Natural killer cell (primary cell): Measurements from ENCODE around the gene STAU1. TPM values are rescaled to one million over a fixed set of nuclear protein-coding genes. Genes with fewer than 3 reads are reported as not detected.
"Not testable (repeated sequence)": the region's sequence is repeated elsewhere in the genome, so short reads cannot be mapped to it uniquely, and the experiment has no call there.

Experiments
- ATAC-seq, 3 donors: fragments of 150-1000 bp in 2 of 3; fragments of 200-7000 bp in 1 of 3; cut with Tn5 transposase; 1 replicate in 1 of 3; 2 replicates in 2 of 3; pipeline ENCODE4 v1.10.0; 2021; ENCODE audit warnings: mild to moderate bottlenecking in 2 of 3, moderate library complexity in 2 of 3
- DNase-seq, 2 donors: peaks; one replicate each; pipeline versions ENCODE4 v3.0.0 to v3.0.0-alpha.2; 2013 to 2021; ENCODE audit warnings: mixed read lengths in 1 of 2
- H3K27ac ChIP-seq: one replicate; pipeline ENCODE4 v1.5.1; 2013; ENCODE audit warnings: mild to moderate bottlenecking, low read length
- H3K27me3 ChIP-seq: one replicate; pipeline ENCODE4 v1.6.1; 2013; ENCODE audit warnings: low read length; ENCODE audit not compliant: control insufficient read depth, insufficient read depth
- H3K36me3 ChIP-seq: one replicate; pipeline ENCODE4 v1.6.1; 2013; ENCODE audit warnings: low read length; ENCODE audit not compliant: control insufficient read depth, insufficient read depth
- H3K4me1 ChIP-seq: one replicate; pipeline ENCODE4 v1.6.1; 2013; ENCODE audit warnings: low read length; ENCODE audit not compliant: control insufficient read depth, insufficient read depth
- H3K4me3 ChIP-seq: one replicate; pipeline ENCODE4 v1.5.1; 2013; ENCODE audit warnings: low read length
- H3K9me3 ChIP-seq: one replicate; pipeline ENCODE4 v1.6.1; 2013; ENCODE audit warnings: low read length; ENCODE audit not compliant: control insufficient read depth, insufficient read depth
- H3K27ac Mint-ChIP-seq, 2 donors: one replicate each; pipeline ENCODE4 v1.8.0; 2022; ENCODE audit warnings: mild to moderate bottlenecking in 2 of 2, mixed read lengths in 2 of 2, moderate library complexity in 1 of 2
- H3K27me3 Mint-ChIP-seq, 2 donors: one replicate each; pipeline ENCODE4 v1.8.0; 2022; ENCODE audit warnings: low read depth in 2 of 2, mixed read lengths in 2 of 2
- H3K36me3 Mint-ChIP-seq: one replicate; pipeline ENCODE4 v1.8.0; 2022; ENCODE audit warnings: mixed read lengths
- H3K4me1 Mint-ChIP-seq, 2 donors: one replicate each; pipeline ENCODE4 v1.8.0; 2022; ENCODE audit warnings: mixed read lengths in 2 of 2
- H3K4me3 Mint-ChIP-seq: one replicate; pipeline ENCODE4 v1.8.0; 2022; ENCODE audit warnings: mild to moderate bottlenecking, moderate library complexity, mixed read lengths
- H3K9me3 Mint-ChIP-seq, 2 donors: one replicate each; pipeline ENCODE4 v1.8.0; 2022; ENCODE audit warnings: mixed read lengths in 2 of 2
- CTCF ChIP-seq: fragments of 200-600 bp; IDR thresholded peaks from one replicate; pipeline ENCODE4 v1.8.0; 2022; ENCODE audit warnings: antibody characterized with exemption
- WGBS: methylation state at CpG from one replicate; pipeline ENCODE4 v1.1.7; 2013; ENCODE audit warnings: missing lambda C conversion rate; ENCODE audit not compliant: insufficient coverage; 5-methylcytosine and 5-hydroxymethylcytosine counted together
- intact Hi-C: fragments of 100-400 bp; cut with micrococcal nuclease; formaldehyde crosslinking; loops from one replicate; pipeline ENCODE4 v1.14.2; 2022
- total RNA-seq, 4 donors: library from RNA; stranded (reverse); fragments of 120-200 nt in 1 of 4; gene quantifications; one replicate each; pipeline versions ENCODE4 v1.2.3 to v1.2.4, GENCODE V29; 2013 to 2022

STAU1 gene
- total RNA-seq, 3 donors from 2014 or later (not counting 1 experiment from before 2014, with no cell fraction given): 47.3 to 54.9 (median 49.9) TPM

GRCh38 chr20:49172413-49172812 is 15.7 kb downstream of the STAU1 start:
- 24% methylated on average over 1 of the region's 1 CpG for WGBS
- Mint-ChIP-seq H3K27me3 (no peaks in the 10 kb centered on the region), H3K27ac (peak overlapping the region; percentile 10 to 29), H3K4me3 (no peak overlapping the region), H3K9me3 (no peaks in the 10 kb centered on the region), H3K36me3 (no peaks in the 10 kb centered on the region), H3K4me1 (peaks cover 18 to 20% of the 10 kb centered on the region in 2 donors)
- no peak for DNase-seq
- H3K4me1 ChIP-seq: no peaks in the 10 kb centered on the region
- H3K36me3 ChIP-seq: peaks cover 22% of the 10 kb centered on the region
- no peak for TF ChIP-seq CTCF
- H3K9me3 ChIP-seq: no peaks in the 10 kb centered on the region
- no peak for ATAC-seq
- intact Hi-C loops: no loop called here
- no peak overlapping the region for H3K4me3 ChIP-seq
- no peak overlapping the region for H3K27ac ChIP-seq
- no peaks in the 10 kb centered on the region for H3K27me3 ChIP-seq

- no peak for TF ChIP-seq CTCF
- no peaks in the 10 kb centered on the region for H3K4me1 ChIP-seq
- H3K27ac ChIP-seq: no peak overlapping the region
- peaks cover 22% of the 10 kb centered on the region for H3K36me3 ChIP-seq
- no peak overlapping the region for H3K4me3 Mint-ChIP-seq
- DNase-seq (no peak), ATAC-seq (no peak)
- no peaks in the 10 kb centered on the region for H3K27me3 ChIP-seq
- H3K9me3 ChIP-seq: no peaks in the 10 kb centered on the region
- H3K36me3 Mint-ChIP-seq: no peaks in the 10 kb centered on the region
- intact Hi-C loops: no loop called here
- H3K4me3 ChIP-seq: no peak overlapping the region
- H3K27ac Mint-ChIP-seq: peak overlapping the region; percentile 10 to 29
- no peaks in the 10 kb centered on the region for H3K9me3 Mint-ChIP-seq
- no peaks in the 10 kb centered on the region for H3K27me3 Mint-ChIP-seq
- peaks cover 23 to 25% of the 10 kb centered on the region in 2 donors for H3K4me1 Mint-ChIP-seq
These were observed 16.2 kb downstream of the STAU1 start for GRCh38 chr20:49171909-49172308.

GRCh38 chr20:49170714-49171113 is 17.4 kb downstream of the STAU1 start:
- no peak overlapping the region for H3K4me3 Mint-ChIP-seq
- no peak overlapping the region for H3K27ac Mint-ChIP-seq
- Histone ChIP-seq H3K27me3 (no peaks in the 10 kb centered on the region), H3K27ac (no peak overlapping the region), H3K9me3 (no peaks in the 10 kb centered on the region), H3K4me1 (no peaks in the 10 kb centered on the region), H3K36me3 (peaks cover 22% of the 10 kb centered on the region), H3K4me3 (no peak overlapping the region)
- intact Hi-C loops: no loop called here
- no peaks in the 10 kb centered on the region for H3K9me3 Mint-ChIP-seq
- TF ChIP-seq CTCF: no peak
- no peaks in the 10 kb centered on the region for H3K36me3 Mint-ChIP-seq
- no peaks in the 10 kb centered on the region for H3K27me3 Mint-ChIP-seq
- peaks cover 35 to 37% of the 10 kb centered on the region in 2 donors for H3K4me1 Mint-ChIP-seq
- WGBS: 100% methylated on average over 2 of the region's 2 CpGs
- DNase-seq: no peak
- ATAC-seq: no peak

GRCh38 chr20:49169547-49169946 is 18.6 kb downstream of the STAU1 start:
- Histone ChIP-seq H3K27me3 (no peaks in the 10 kb centered on the region), H3K27ac (no peak overlapping the region), H3K36me3 (peaks cover 25% of the 10 kb centered on the region), H3K4me1 (no peaks in the 10 kb centered on the region), H3K9me3 (no peaks in the 10 kb centered on the region), H3K4me3 (no peak overlapping the region)
- WGBS: 96% methylated on average over 2 of the region's 2 CpGs
- no peak overlapping the region for H3K4me3 Mint-ChIP-seq
- no peaks in the 10 kb centered on the region for H3K27me3 Mint-ChIP-seq
- peaks cover 37 to 39% of the 10 kb centered on the region in 2 donors for H3K4me1 Mint-ChIP-seq
- ATAC-seq (no peak), DNase-seq (peak in 1 of 2 donors; percentile 34)
- peak overlapping the region in 1 of 2 donors; percentile 27 for H3K27ac Mint-ChIP-seq
- TF ChIP-seq CTCF: no peak
- intact Hi-C loops: no loop called here
- H3K36me3 Mint-ChIP-seq: no peaks in the 10 kb centered on the region
- no peaks in the 10 kb centered on the region for H3K9me3 Mint-ChIP-seq

GRCh38 chr20:49168864-49169263 is 19.3 kb downstream of the STAU1 start:
- H3K4me3 Mint-ChIP-seq, H3K9me3 ChIP-seq, intact Hi-C loops, H3K36me3 Mint-ChIP-seq, H3K4me3 ChIP-seq, H3K4me1 ChIP-seq, DNase-seq, H3K9me3 Mint-ChIP-seq, ATAC-seq, H3K27ac ChIP-seq, H3K27me3 Mint-ChIP-seq, H3K27me3 ChIP-seq: not testable (repeated sequence)
- peaks cover 28% of the 10 kb centered on the region for H3K36me3 ChIP-seq
- H3K27ac Mint-ChIP-seq: peak overlapping the region in 1 of 2 donors; percentile 40
- H3K4me1 Mint-ChIP-seq: peaks cover 37 to 39% of the 10 kb centered on the region in 2 donors
- WGBS: 92% methylated on average over 10 of the region's 10 CpGs
